ENCODE measurements around the gene U2SURP. TPM values are rescaled to one million over a fixed set of nuclear protein-coding genes. Genes with fewer than 3 reads are reported as not detected.

Gene U2SURP
- total and polyA plus RNA-seq, 2 donors (not counting 1 experiment from before 2014, with no cell fraction given), result 15.1 to 138 TPM

DNA sequence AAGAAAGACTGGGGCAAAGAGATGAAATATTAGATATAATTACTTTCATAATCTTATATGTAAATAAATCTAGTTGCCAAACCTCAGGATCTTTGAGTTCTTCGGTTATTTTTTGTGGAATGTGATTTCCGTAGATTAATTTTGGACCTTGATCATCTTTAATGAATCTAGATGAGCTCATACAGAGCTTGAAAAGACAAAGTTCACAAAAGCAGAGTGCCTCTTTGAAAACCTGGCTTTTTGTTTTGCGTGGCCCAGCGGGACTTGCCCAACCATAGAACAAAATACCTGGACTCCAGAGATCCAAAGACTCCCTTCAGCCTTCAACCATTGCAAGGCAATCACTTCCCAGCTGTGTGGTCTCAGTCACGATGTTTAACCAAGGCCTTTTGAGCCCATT, 63.4 kb downstream of the U2SURP start:
- H3K9ac ChIP-seq (ENCODE audit: low read length), result no peak overlapping the region
- no peaks in the 10 kb centered on the region for H4K20me1 ChIP-seq (ENCODE audit: control insufficient read depth, insufficient read depth, low read length, poor library complexity, severe bottlenecking)
- CTCF ChIA-PET, result interaction anchor here (1.5 kb wide), 1 partner anchor 14 kb away, joined by 3 read pairs; no protein-coding TSS in a partner anchor
- no peaks in the 10 kb centered on the region for H3K79me2 ChIP-seq (ENCODE audit: control insufficient read depth, insufficient read depth, low read length)
- DNase-seq (no peak), ATAC-seq (ENCODE audit: low read depth) (no peak)
- H3K36me3 ChIP-seq (replicated peaks in 1 of 2; ENCODE audit: control extremely low read depth in 1 of 2, control insufficient read depth in 1 of 2, extremely low read depth in 1 of 2, insufficient read depth in 2 of 2, low read length in 1 of 2), result peaks cover 0 to 1% of the 10 kb centered on the region in 2 experiments
- no peaks in the 10 kb centered on the region for H3K27me3 ChIP-seq (replicated peaks in 1 of 4; ENCODE audit: control extremely low read depth in 1 of 4, control insufficient read depth in 3 of 4, insufficient read depth in 4 of 4, low read length in 3 of 4)
- no peak overlapping the region for H2AFZ ChIP-seq (ENCODE audit: insufficient read depth, low read depth, low read length, poor library complexity, severe bottlenecking)
- no peak for TF ChIP-seq EZH2 (IDR thresholded peaks at IDR 0.05; ENCODE audit: borderline replicate concordance, insufficient read depth, low read depth, low read length, poor library complexity, severe bottlenecking)
- Mint-ChIP-seq H3K27ac (no peak overlapping the region), H3K27me3 (no peaks in the 10 kb centered on the region), H3K9me3 (ENCODE audit: insufficient read depth) (no peaks in the 10 kb centered on the region), H3K4me1 (peaks cover 7% of the 10 kb centered on the region), H3K4me3 (no peak overlapping the region)
- H3K4me3 ChIP-seq (ENCODE audit: control extremely low read depth in 1 of 5, extremely low read depth in 1 of 5, insufficient read depth in 1 of 5, low read depth in 2 of 5, low read length in 4 of 5), result no peak overlapping the region
- POLR2A ChIA-PET, result interaction anchor here (0.6 kb wide), 1 partner anchor 19 kb away, joined by 4 read pairs; no protein-coding TSS in a partner anchor
- no peaks in the 10 kb centered on the region for H3K4me1 ChIP-seq (ENCODE audit: control insufficient read depth in 2 of 2, insufficient read depth in 2 of 2, low read length in 2 of 2)
- no peaks in the 10 kb centered on the region for H3K9me3 ChIP-seq (ENCODE audit: control extremely low read depth in 1 of 3, control insufficient read depth in 2 of 3, insufficient read depth in 1 of 3, low read length in 2 of 3)
- H3K27ac ChIP-seq (ENCODE audit: low read length in 2 of 2), result no peak overlapping the region
- 100% methylated on average over 4 of the region's 5 CpGs for WGBS (ENCODE audit: insufficient coverage)
- intact Hi-C loops (cut with micrococcal nuclease), result no loop called here
- no peak overlapping the region for H3K4me2 ChIP-seq (replicated peaks; ENCODE audit: low read depth, low read length, poor library complexity, severe bottlenecking)

DNA sequence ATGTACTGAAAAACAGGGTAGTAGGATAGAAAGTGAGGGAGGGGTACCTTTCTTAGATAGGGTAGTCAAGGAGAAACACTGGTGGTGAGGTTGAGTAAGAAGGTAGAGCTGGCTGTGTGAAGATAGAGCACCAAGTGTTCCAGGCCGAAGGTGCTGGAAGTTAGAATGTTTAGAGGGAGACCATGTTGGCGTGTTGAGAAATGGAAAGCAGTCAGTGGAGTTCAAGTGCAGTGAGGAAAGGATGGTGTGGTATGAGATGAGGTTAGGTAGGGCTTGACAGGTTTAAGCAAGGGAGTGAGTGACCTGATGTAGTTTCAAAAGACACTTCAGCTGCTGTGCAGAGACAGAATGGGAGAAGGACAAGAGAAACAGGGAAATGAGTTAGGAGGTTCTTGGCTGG, 64.0 kb downstream of the U2SURP start:
- intact Hi-C loops (cut with micrococcal nuclease), result no loop called here
- Histone ChIP-seq H3K9me3 (ENCODE audit: control extremely low read depth in 1 of 3, control insufficient read depth in 2 of 3, insufficient read depth in 1 of 3, low read length in 2 of 3) (no peaks in the 10 kb centered on the region), H4K20me1 (ENCODE audit: control insufficient read depth, insufficient read depth, low read length, poor library complexity, severe bottlenecking) (no peaks in the 10 kb centered on the region), H3K4me1 (ENCODE audit: control insufficient read depth in 2 of 2, insufficient read depth in 2 of 2, low read length in 2 of 2) (no peaks in the 10 kb centered on the region), H3K4me3 (ENCODE audit: control extremely low read depth in 1 of 5, extremely low read depth in 1 of 5, insufficient read depth in 1 of 5, low read depth in 2 of 5, low read length in 4 of 5) (no peak overlapping the region), H3K79me2 (ENCODE audit: control insufficient read depth, insufficient read depth, low read length) (no peaks in the 10 kb centered on the region), H3K27ac (ENCODE audit: low read length in 2 of 2) (no peak overlapping the region), H3K4me2 (replicated peaks; ENCODE audit: low read depth, low read length, poor library complexity, severe bottlenecking) (no peak overlapping the region), H2AFZ (ENCODE audit: insufficient read depth, low read depth, low read length, poor library complexity, severe bottlenecking) (no peak overlapping the region), H3K9ac (ENCODE audit: low read length) (no peak overlapping the region), H3K36me3 (replicated peaks in 1 of 2; ENCODE audit: control extremely low read depth in 1 of 2, control insufficient read depth in 1 of 2, extremely low read depth in 1 of 2, insufficient read depth in 2 of 2, low read length in 1 of 2) (peaks cover 0 to 1% of the 10 kb centered on the region in 2 experiments), H3K27me3 (replicated peaks in 1 of 4; ENCODE audit: control extremely low read depth in 1 of 4, control insufficient read depth in 3 of 4, insufficient read depth in 4 of 4, low read length in 3 of 4) (no peaks in the 10 kb centered on the region)
- no peak for TF ChIP-seq EZH2 (IDR thresholded peaks at IDR 0.05; ENCODE audit: borderline replicate concordance, insufficient read depth, low read depth, low read length, poor library complexity, severe bottlenecking)
- TF ChIP-seq, protein P1, sequence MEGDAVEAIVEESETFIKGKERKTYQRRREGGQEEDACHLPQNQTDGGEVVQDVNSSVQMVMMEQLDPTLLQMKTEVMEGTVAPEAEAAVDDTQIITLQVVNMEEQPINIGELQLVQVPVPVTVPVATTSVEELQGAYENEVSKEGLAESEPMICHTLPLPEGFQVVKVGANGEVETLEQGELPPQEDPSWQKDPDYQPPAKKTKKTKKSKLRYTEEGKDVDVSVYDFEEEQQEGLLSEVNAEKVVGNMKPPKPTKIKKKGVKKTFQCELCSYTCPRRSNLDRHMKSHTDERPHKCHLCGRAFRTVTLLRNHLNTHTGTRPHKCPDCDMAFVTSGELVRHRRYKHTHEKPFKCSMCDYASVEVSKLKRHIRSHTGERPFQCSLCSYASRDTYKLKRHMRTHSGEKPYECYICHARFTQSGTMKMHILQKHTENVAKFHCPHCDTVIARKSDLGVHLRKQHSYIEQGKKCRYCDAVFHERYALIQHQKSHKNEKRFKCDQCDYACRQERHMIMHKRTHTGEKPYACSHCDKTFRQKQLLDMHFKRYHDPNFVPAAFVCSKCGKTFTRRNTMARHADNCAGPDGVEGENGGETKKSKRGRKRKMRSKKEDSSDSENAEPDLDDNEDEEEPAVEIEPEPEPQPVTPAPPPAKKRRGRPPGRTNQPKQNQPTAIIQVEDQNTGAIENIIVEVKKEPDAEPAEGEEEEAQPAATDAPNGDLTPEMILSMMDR (IDR thresholded peaks at IDR 0.05), result no peak
- ATAC-seq (ENCODE audit: low read depth) (no peak), DNase-seq (no peak)
- H3K27ac Mint-ChIP-seq, result no peak overlapping the region
- no peak overlapping the region for H3K4me3 Mint-ChIP-seq
- ChIA-PET CTCF (interaction anchor here (1.0 to 1.5 kb wide), 2 partner anchors 15 to 609 kb away, joined by 3 to 5 read pairs; no protein-coding TSS in a partner anchor), POLR2A (no interaction called here)
- WGBS (ENCODE audit: insufficient coverage), result 100% methylated on average over 2 of the region's 2 CpGs
- H3K27me3 Mint-ChIP-seq, result no peaks in the 10 kb centered on the region
- peaks cover 6% of the 10 kb centered on the region for H3K4me1 Mint-ChIP-seq
- no peaks in the 10 kb centered on the region for H3K9me3 Mint-ChIP-seq (ENCODE audit: insufficient read depth)
